Left renal cortex interstitium (tissue), 4 donors: Measurements from ENCODE around the gene PITHD1. TPM values are rescaled to one million over a fixed set of nuclear protein-coding genes. Genes with fewer than 3 reads are reported as not detected.
"Not testable (repeated sequence)": the region's sequence is repeated elsewhere in the genome, so short reads cannot be mapped to it uniquely, and the experiment has no call there.

ENCODE experiments used
- DNase-seq, 4 donors: peaks; one replicate each; pipeline ENCODE4 v3.0.0-alpha.2; 2013; ENCODE audit warnings: low read depth in 4 of 4, low spot score in 2 of 4, missing footprints in 1 of 4
- polyA plus RNA-seq, 4 donors: library from polyadenylated mRNA; unstranded; fragments of 120-200 nt; gene quantifications; one replicate each; pipeline ENCODE4 v1.2.1, GENCODE V29; 2013; ENCODE audit not compliant: insufficient read length in 4 of 4

Gene PITHD1
- polyA plus RNA-seq, 4 donors: 55.1 to 65.4 (median 62.6) TPM

- no peak for DNase-seq
These were observed 18.5 kb downstream of the PITHD1 start for GRCh38 chr1:23796466-23797271.

GRCh38 chr1:23797478-23798448, 19.5 kb downstream of the PITHD1 start:
- no peak for DNase-seq

GRCh38 chr1:23798662-23799142, 20.5 kb downstream of the PITHD1 start:
- no peak for DNase-seq

GRCh38 chr1:23799255-23799569, 21.0 kb downstream of the PITHD1 start:
- DNase-seq: no peak

GRCh38 chr1:23799570-23800399, 21.6 kb downstream of the PITHD1 start:
- no peak for DNase-seq

- peak; percentile 63 to 94 (median 86) for DNase-seq
These were observed 22.5 kb downstream of the PITHD1 start, which contains the start of gene GALE for GRCh38 chr1:23800400-23801337. Gene GALE (minus strand): TSS chr1:23800754. CDS start chr1:23799007, 1,747 bp downstream.

GRCh38 chr1:23801338-23801748, 23.1 kb downstream of the PITHD1 start:
- no peak for DNase-seq

- no peak for DNase-seq
These were observed 23.7 kb downstream of the PITHD1 start for GRCh38 chr1:23801876-23802275.

- not testable (repeated sequence) for DNase-seq
These were observed 24.7 kb downstream of the PITHD1 start for GRCh38 chr1:23802809-23803342.

GRCh38 chr1:23803674-23804073, 25.5 kb downstream of the PITHD1 start:
- no peak for DNase-seq

- DNase-seq: no peak
These were observed 26.1 kb downstream of the PITHD1 start for GRCh38 chr1:23804183-23804835.

GRCh38 chr1:23805025-23805424, 26.8 kb downstream of the PITHD1 start:
- no peak for DNase-seq

- DNase-seq: no peak
These were observed 28.1 kb downstream of the PITHD1 start for GRCh38 chr1:23806280-23806679.

GRCh38 chr1:23807453-23807852, 29.2 kb downstream of the PITHD1 start:
- DNase-seq: no peak

- no peak for DNase-seq
These were observed 31.5 kb downstream of the PITHD1 start for GRCh38 chr1:23809751-23810171.

- DNase-seq: no peak
These were observed 32.8 kb downstream of the PITHD1 start for GRCh38 chr1:23810818-23811540.

- DNase-seq: no peak
These were observed 35.8 kb downstream of the PITHD1 start for GRCh38 chr1:23814016-23814415.

- no peak for DNase-seq
These were observed 38.1 kb downstream of the PITHD1 start for GRCh38 chr1:23816361-23816760.
